GM12873 (cell line): ENCODE results near the gene GAS7.

ENCODE experiments used
- TF ChIP-seq, protein P1 (sequence below): IDR thresholded peaks from 2 replicates; pipeline ENCODE4 v1.5.1; 2012; ENCODE audit warnings: low read depth, mild to moderate bottlenecking, moderate library complexity, low read length, control low read depth; ENCODE audit not compliant: insufficient read depth; ENCODE audit errors: missing control alignments

The GAS7 gene

DNA sequence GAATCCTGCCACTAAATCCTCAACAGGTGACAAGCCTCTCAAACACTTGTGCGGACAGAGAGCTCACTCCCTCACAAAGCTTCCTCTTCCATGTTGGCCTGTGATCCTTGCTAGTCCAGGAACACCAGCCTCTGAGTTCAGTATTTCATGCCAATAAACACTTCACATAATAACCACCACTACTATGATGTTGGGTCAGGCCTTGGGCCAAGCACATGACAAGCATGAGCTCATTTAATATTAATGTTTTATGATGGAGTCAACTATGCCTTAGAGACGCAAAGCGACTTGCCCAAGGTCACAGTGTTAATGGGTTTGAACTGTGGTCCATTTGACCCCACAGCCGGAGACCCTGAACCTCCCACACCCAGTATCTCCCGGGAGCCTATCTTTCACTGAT lies 129.1 kb downstream of the GAS7 start:
- TF ChIP-seq, protein P1, sequence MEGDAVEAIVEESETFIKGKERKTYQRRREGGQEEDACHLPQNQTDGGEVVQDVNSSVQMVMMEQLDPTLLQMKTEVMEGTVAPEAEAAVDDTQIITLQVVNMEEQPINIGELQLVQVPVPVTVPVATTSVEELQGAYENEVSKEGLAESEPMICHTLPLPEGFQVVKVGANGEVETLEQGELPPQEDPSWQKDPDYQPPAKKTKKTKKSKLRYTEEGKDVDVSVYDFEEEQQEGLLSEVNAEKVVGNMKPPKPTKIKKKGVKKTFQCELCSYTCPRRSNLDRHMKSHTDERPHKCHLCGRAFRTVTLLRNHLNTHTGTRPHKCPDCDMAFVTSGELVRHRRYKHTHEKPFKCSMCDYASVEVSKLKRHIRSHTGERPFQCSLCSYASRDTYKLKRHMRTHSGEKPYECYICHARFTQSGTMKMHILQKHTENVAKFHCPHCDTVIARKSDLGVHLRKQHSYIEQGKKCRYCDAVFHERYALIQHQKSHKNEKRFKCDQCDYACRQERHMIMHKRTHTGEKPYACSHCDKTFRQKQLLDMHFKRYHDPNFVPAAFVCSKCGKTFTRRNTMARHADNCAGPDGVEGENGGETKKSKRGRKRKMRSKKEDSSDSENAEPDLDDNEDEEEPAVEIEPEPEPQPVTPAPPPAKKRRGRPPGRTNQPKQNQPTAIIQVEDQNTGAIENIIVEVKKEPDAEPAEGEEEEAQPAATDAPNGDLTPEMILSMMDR, result no peak

DNA sequence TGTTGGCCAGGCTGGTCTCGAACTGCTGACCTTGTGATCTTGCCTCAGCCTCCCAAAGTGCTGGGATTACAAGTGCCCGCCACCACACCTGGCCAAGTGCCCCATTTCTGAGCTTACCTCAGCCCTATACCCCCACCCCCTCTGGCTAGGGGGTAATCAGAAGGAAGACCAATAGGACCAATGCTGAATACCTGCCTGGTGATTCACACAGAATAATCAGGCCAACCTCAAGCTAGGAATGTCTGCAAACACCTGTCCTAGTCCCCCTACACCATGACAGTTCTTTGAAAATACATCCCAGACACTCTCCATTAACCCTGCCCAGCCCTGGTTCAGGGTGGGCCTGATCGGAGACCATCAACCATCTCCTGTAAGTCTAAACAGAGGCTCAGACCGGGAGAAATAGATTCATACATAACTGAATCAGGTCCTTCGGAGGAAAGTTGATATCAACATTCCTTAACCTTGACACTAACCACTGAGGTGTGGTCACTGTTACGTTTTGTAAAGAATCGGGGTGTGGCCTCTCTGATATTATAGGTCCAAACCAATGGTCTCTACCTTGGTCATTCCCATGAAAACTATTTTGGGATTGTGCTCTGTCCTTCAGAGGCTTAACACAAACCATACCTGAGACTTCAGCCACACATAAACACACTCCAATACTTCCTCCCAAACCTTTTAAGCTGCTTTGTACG lies 130.8 kb downstream of the GAS7 start:
- TF ChIP-seq, protein P1, result no peak

DNA sequence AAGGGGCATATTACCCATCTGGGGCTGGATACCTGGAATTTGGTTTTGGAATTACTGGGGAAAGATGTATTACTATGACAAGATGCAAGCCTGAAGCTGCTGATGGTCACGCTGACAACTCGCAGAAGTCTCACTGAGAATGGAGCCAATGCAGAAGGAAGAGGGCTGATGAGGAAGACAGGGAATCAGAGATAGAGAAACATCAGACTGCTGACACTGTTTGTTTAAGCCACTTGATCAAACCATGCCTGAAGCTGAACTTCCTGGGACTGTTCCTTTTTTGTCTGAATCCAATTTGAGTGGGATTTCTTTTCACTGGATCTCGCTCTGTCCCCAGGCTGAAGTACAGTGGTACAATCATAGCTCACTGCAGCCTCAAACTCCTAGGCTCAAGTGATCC lies 133.9 kb downstream of the GAS7 start:
- TF ChIP-seq, protein P1, result no peak

DNA sequence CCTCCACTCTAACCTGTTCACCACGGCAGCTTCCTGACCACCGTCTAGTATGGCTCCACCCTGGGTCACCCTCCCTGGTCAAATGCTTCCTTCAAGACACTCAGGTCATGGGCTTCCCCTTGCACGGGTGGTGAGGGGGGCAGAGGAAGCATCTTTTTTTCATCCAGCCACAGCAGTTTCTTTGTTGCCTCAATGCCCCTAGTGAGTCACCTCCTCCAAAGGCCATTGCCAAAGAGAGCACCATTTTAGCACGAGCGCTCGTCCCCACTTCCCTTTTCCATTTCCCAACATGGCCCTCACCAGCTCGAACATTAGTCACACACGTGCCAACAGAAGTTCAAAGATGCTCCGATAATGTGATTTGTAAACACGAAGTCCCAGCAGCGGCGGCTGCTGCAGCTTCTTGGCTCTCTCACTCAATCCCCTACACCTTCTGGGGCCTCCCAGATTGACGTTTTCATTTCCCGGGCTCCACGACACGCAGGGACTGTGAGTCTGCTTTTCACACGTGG lies 134.6 kb downstream of the GAS7 start:
- TF ChIP-seq, protein P1, result no peak

DNA sequence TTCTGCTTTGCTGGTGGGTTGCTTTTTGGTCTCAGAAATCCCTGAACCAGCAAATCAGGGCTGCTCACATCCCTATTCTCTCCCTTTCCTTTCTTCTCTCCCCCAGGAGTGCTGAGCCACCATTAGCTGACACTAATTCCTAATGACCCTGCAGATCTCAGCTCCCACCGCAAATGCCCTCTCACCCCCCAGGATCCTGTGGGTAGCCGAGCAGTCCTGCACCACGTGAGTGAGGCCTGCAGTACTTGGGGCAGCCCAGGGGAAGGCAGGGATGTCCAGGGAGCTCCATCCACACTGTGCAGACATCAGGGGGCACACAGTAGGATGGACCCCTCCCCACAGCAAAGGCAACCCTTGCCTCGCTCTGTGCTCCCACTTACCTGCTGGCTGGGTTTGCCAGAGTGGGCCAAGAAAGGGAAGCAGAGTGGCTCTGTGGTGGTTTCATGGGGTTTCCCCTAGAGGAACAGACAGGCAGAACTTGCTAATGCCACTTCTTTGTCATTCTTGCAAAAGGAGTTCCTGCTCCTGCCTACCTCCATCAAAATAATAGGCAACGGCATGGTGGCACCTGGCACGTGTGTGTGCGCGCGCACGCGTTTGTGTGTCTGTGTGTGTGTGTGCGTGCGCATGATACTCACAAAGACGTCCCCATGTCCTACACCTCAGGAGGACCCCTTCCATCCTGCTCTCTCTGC lies 135.6 kb downstream of the GAS7 start:
- TF ChIP-seq, protein P1, result no peak

DNA sequence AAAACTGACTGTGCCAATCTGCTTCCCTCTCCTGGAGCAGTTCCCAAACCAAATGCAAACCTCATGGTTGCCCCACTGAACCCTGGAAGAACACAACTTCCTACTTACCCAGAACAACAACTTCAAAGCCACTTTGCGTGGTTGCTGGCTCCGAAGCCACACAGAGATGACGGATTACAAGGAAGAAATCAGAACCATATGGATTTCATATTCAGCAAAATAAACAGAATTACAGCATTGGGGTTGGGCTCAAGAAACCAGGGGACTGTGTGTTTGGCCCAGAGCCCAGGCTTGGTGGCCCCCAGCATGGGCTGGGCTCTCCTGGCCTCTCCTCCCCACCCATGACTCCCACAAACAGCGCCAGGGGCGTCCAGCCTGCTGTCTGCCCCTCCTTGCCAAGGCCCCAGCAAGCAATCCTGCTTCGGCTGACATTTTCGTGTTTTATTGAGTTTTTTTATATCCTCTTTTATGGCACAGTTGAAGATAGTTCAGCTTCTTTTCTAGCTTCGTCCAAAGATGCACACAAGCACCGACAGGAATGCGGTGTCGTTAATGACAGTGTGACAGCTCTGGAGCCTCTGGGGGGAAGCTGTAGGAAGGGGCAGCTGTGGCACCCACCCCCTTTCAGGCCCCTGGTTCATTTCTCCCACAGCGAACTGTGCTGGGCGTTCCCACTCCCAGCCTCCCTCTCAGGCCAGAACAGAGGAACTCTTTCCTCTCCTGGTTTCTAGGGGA lies 137.1 kb downstream of the GAS7 start:
- TF ChIP-seq, protein P1, result no peak

DNA sequence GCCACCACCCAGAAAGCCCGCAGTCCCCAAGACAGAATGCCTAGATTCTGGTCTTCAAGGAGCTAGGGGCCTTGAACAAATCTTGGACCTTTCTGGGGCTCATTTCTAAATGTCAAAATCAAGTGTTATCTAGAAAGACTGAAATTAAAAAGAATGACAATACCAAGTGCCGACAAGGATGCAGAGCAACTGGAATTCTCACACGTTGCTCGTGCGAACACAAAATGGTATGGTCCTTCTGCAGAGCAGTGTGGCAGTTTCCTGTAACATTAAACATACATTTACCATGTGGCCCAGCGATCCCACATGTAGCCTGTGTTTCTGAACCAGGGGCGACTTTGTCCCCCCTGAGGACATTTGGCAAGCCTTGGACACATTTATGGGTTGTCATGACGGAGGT lies 137.9 kb downstream of the GAS7 start:
- TF ChIP-seq, protein P1, result no peak
